HepG2 (cell line): ENCODE results near the gene NCOA4. TPM values are rescaled to one million over a fixed set of nuclear protein-coding genes. Genes with fewer than 3 reads are reported as not detected.
A peak's percentile ranks its signal among the peaks of the same experiment; 100 is the strongest.

Source experiments
- AGO1 ChIP-seq: fragments of 200-400 bp; formaldehyde crosslinking; IDR thresholded peaks from 2 replicates; pipeline ENCODE4 v1.6.1; 2017; ENCODE audit warnings: mild to moderate bottlenecking, low read depth, low read length, moderate library complexity; ENCODE audit not compliant: poor library complexity, severe bottlenecking
- AKAP8 ChIP-seq: sonication (generic); formaldehyde crosslinking; IDR thresholded peaks from 2 replicates; pipeline ENCODE4 v1.5.1; 2020; ENCODE audit warnings: mild to moderate bottlenecking, missing genetic modification reagents
- ETV6 ChIP-seq: sonication (generic); formaldehyde crosslinking; conservative IDR thresholded peaks from 2 replicates; pipeline ENCODE4 v1.4.0; 2020; ENCODE audit warnings: missing genetic modification reagents
- FOXM1 ChIP-seq: sonication (generic); formaldehyde crosslinking; IDR thresholded peaks from 2 replicates; pipeline ENCODE4 v1.5.0; 2020; ENCODE audit warnings: missing genetic modification reagents
- HIC2 ChIP-seq: sonication (generic); formaldehyde crosslinking; IDR thresholded peaks from 2 replicates; pipeline ENCODE4 v1.9.0; 2022; ENCODE audit warnings: low read depth, missing genetic modification reagents
- HIVEP1 ChIP-seq: sonication (generic); formaldehyde crosslinking; IDR thresholded peaks from 2 replicates; pipeline ENCODE4 v1.4.0; 2020; ENCODE audit warnings: mild to moderate bottlenecking, missing genetic modification reagents
- MTA3 ChIP-seq: sonication (generic); formaldehyde crosslinking; IDR thresholded peaks from 2 replicates; pipeline ENCODE4 v1.4.0; 2020; ENCODE audit warnings: missing genetic modification reagents
- PRDM10 ChIP-seq: sonication (generic); formaldehyde crosslinking; IDR thresholded peaks from 2 replicates; pipeline ENCODE4 v1.4.0; 2020; ENCODE audit warnings: low read depth, missing genetic modification reagents
- PREB ChIP-seq: sonication (generic); formaldehyde crosslinking; IDR thresholded peaks from 2 replicates; pipeline ENCODE4 v1.4.0; 2020; ENCODE audit warnings: missing genetic modification reagents
- SMAD3 ChIP-seq: sonication (generic); formaldehyde crosslinking; IDR thresholded peaks from 2 replicates; pipeline ENCODE4 v1.4.0; 2020; ENCODE audit warnings: missing genetic modification reagents
- SP4 ChIP-seq: sonication (generic); formaldehyde crosslinking; IDR thresholded peaks from 2 replicates; pipeline ENCODE4 v1.8.1; 2023; ENCODE audit warnings: mild to moderate bottlenecking, missing genetic modification reagents
- TBP ChIP-seq: sonication (generic); formaldehyde crosslinking; IDR thresholded peaks from 2 replicates; pipeline ENCODE4 v1.5.0; 2020; ENCODE audit warnings: missing genetic modification reagents
- ZFP1 ChIP-seq: IDR thresholded peaks from 2 replicates; pipeline ENCODE4 v1.6.1; 2016
- ZNF275 ChIP-seq: sonication (generic); formaldehyde crosslinking; IDR thresholded peaks from 2 replicates; pipeline ENCODE4 v1.8.0; 2022; ENCODE audit warnings: missing genetic modification reagents, mild to moderate bottlenecking, inconsistent platforms, borderline replicate concordance
- ZNF280B ChIP-seq: sonication (generic); formaldehyde crosslinking; IDR thresholded peaks from 2 replicates; pipeline ENCODE4 v1.5.0; 2020; ENCODE audit warnings: missing genetic modification reagents, mild to moderate bottlenecking, borderline replicate concordance
- ZNF296 ChIP-seq: sonication (generic); formaldehyde crosslinking; conservative IDR thresholded peaks from 2 replicates; pipeline ENCODE4 v1.5.0; 2020; ENCODE audit warnings: mild to moderate bottlenecking, missing genetic modification reagents
- ZNF550 ChIP-seq: sonication (generic); formaldehyde crosslinking; IDR thresholded peaks from 2 replicates; pipeline ENCODE4 v1.4.0; 2020; ENCODE audit warnings: mild to moderate bottlenecking, missing genetic modification reagents, borderline replicate concordance
- ZNF589 ChIP-seq: sonication (generic); formaldehyde crosslinking; conservative IDR thresholded peaks from 2 replicates; pipeline ENCODE4 v1.8.0; 2022; ENCODE audit warnings: mild to moderate bottlenecking, moderate library complexity, missing genetic modification reagents
- polyA plus RNA-seq, 8 experiments: library from polyadenylated mRNA; depleted of rRNA in 3 of 8; stranded (reverse) in 7 of 8; unstranded in 1 of 8; fragments of >200 nt; fragmentation: Illumina TruSeq in 4 of 8; extraction: Trizol in 4 of 8; gene quantifications; 2 replicates each; pipeline versions ENCODE4 v1.2.1 to v1.2.3, GENCODE V29; 2011 to 2016; ENCODE audit warnings: low read depth in 4 of 8, missing spikeins in 1 of 8, mixed read lengths in 1 of 8; ENCODE audit not compliant: insufficient read depth in 1 of 8
- total RNA-seq, 5 experiments: library from RNA; depleted of rRNA; stranded (reverse); fragments of >200 nt; fragmentation: Illumina TruSeq; extraction: Trizol; gene quantifications; 2 replicates each; pipeline ENCODE4 v1.2.3, GENCODE V29; 2016; ENCODE audit warnings: low read depth in 1 of 5

Gene NCOA4
- total and polyA plus RNA-seq, 2 of the 13 experiments (the other 11 are each of a cell fraction or from before 2014, with no cell fraction given) = 306 to 400 TPM

- no peak for TF ChIP-seq ZNF275 (CRISPR knock-in tag)
- no peak for TF ChIP-seq HIVEP1 (CRISPR knock-in tag)
- TF ChIP-seq ZNF550 (CRISPR knock-in tag) = no peak
- no peak for TF ChIP-seq PREB (CRISPR knock-in tag)
- no peak for TF ChIP-seq TBP (CRISPR knock-in tag)
- no peak for TF ChIP-seq ZNF296 (CRISPR knock-in tag)
- no peak for TF ChIP-seq PRDM10 (CRISPR knock-in tag)
- no peak for TF ChIP-seq AGO1
- TF ChIP-seq AKAP8 (CRISPR knock-in tag) = 0 out of 2 replicates have a peak, but pooled peaks have one; percentile 33
- TF ChIP-seq ETV6 (CRISPR knock-in tag) = no peak
- no peak for TF ChIP-seq FOXM1 (CRISPR knock-in tag)
- TF ChIP-seq ZNF589 (CRISPR knock-in tag) = 0 out of 2 replicates have a peak, but pooled peaks have one; percentile 56
- peak; percentile 66; the same call in 1 of the 2 replicates for TF ChIP-seq ZFP1
- TF ChIP-seq HIC2 (CRISPR knock-in tag) = no peak; the same call in 1 of the 2 replicates
- TF ChIP-seq ZNF280B (CRISPR knock-in tag) = no peak
- no peak for TF ChIP-seq MTA3
- TF ChIP-seq SMAD3 = peak; percentile 59; the same call in 1 of the 2 replicates
- no peak for TF ChIP-seq SP4 (CRISPR knock-in tag)
Measured at GRCh38 chr10:45997994-45998763, 32.2 kb downstream of the NCOA4 start (continued).
